Heart left ventricle (tissue), 13 donors: ENCODE measurements around the gene DRD1.

Source experiments
- POLR2A ChIP-seq, 2 donors: fragments of 450-650 bp; IDR thresholded peaks; one replicate each; pipeline ENCODE4 v1.6.1; 2017; ENCODE audit warnings: antibody characterized with exemption in 2 of 2, mild to moderate bottlenecking in 2 of 2, moderate library complexity in 2 of 2
- TF ChIP-seq, protein P1 (sequence below), 12 donors: fragments of 200-600 bp; sonication (generic) in 4 of 12; IDR thresholded peaks; one replicate each; pipeline versions ENCODE4 v1.5.0 to v1.8.0; 2018 to 2022; ENCODE audit warnings: antibody characterized with exemption in 12 of 12, mild to moderate bottlenecking in 5 of 12
- donor health status: ischemic (EF 13 %, LVEDD 7.1; RV severe dilation, severe dysfunction).
- donor health status: DM: no; HTN: yes; CAD: no.
- donor health status: DM: no; HTN: no; CAD: no.
- donor health status: ischemic (EF 25% LVEDD 6.9; RV normal size, moderate dysfunction).
- donor health status: ischemic (EF 25% LVEDD 5.7; RV mildly dilated, moderate dysfunction).
- donor health status: ischemic (EF 35%, LVEDD 5.7; RV mildly dilated, moderate dysfunction).
- donor health status: nonischemic (EF 11% LVEDD 7.7; RV severe dilation, severe dysfunction).
- donor health status: DM: yes; HTN: yes; CAD: no.
- donor health status: PGD.
- donor health status: ischemic (EF 29% LVEDD 5.4; RV normal size, mild dysfunction).
- donor health status: nonischemic (EF 23%, LVEDD 6.1; RV moderate dilation, normal function).

DNA sequence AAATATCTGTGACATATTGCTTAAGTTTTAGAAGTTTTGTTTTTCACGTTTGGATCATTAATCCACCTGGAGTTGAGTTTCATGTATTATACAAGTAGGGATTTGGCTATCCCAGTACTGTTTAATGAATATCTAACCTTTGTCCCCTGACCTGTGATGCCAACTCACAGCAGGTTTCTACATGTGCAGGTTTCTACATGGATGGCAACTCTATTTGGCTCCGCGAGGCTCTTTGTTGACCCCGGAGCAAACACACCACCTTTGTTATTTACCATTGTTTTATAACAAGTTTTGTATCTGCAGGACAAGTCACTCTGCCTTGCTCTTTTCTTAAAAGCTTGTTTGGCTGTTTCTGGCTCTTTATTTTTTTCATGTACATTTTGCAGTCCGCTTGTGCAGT, 33.5 kb upstream of the DRD1 start:
- TF ChIP-seq, protein P1, sequence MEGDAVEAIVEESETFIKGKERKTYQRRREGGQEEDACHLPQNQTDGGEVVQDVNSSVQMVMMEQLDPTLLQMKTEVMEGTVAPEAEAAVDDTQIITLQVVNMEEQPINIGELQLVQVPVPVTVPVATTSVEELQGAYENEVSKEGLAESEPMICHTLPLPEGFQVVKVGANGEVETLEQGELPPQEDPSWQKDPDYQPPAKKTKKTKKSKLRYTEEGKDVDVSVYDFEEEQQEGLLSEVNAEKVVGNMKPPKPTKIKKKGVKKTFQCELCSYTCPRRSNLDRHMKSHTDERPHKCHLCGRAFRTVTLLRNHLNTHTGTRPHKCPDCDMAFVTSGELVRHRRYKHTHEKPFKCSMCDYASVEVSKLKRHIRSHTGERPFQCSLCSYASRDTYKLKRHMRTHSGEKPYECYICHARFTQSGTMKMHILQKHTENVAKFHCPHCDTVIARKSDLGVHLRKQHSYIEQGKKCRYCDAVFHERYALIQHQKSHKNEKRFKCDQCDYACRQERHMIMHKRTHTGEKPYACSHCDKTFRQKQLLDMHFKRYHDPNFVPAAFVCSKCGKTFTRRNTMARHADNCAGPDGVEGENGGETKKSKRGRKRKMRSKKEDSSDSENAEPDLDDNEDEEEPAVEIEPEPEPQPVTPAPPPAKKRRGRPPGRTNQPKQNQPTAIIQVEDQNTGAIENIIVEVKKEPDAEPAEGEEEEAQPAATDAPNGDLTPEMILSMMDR (IDR thresholded peaks at IDR 0.05), result no peak
- no peak for TF ChIP-seq POLR2A (IDR thresholded peaks at IDR 0.05)
